H1 (cell line): ENCODE measurements around the gene GID8. TPM values are rescaled to one million over a fixed set of nuclear protein-coding genes. Genes with fewer than 3 reads are reported as not detected.

Experiments used
- BRCA1 ChIP-seq: IDR thresholded peaks from 2 replicates; pipeline ENCODE4 v1.6.1; 2012; ENCODE audit warnings: low read depth, low read length, improper control_type of control experiment
- CTBP2 ChIP-seq: IDR thresholded peaks from 2 replicates; pipeline ENCODE4 v1.7.0; 2011; ENCODE audit warnings: borderline replicate concordance, mild to moderate bottlenecking, moderate library complexity, mixed read lengths, low read length; ENCODE audit not compliant: insufficient read depth, insufficient read length
- EGR1 ChIP-seq: IDR thresholded peaks from 2 replicates; pipeline ENCODE4 v1.6.1; 2011; ENCODE audit warnings: low read depth, low read length, borderline replicate concordance
- EZH2 ChIP-seq: fragments of 200-600 bp; sonication (generic); IDR thresholded peaks from 2 replicates; pipeline ENCODE4 v1.7.1; 2012; ENCODE audit warnings: low read depth, mild to moderate bottlenecking, moderate library complexity, low read length, inconsistent platforms; ENCODE audit not compliant: severe bottlenecking
- FOSL1 ChIP-seq: IDR thresholded peaks from 2 replicates; pipeline ENCODE4 v1.6.1; 2011; ENCODE audit warnings: mild to moderate bottlenecking, low read depth, low read length, moderate library complexity; ENCODE audit not compliant: insufficient read depth
- RBBP5 ChIP-seq: IDR thresholded peaks from 2 replicates; pipeline ENCODE4 v1.7.1; 2012; ENCODE audit warnings: low read depth, mild to moderate bottlenecking, inconsistent platforms, low read length, moderate library complexity, borderline replicate concordance
- RNF2 ChIP-seq: fragments of 200-900, 300-1000 bp; sonication (generic); IDR thresholded peaks from 2 replicates; pipeline ENCODE4 v1.7.1; 2016; ENCODE audit warnings: borderline replicate concordance, low read depth, mild to moderate bottlenecking, antibody characterized with exemption, low read length; ENCODE audit not compliant: poor library complexity, severe bottlenecking; ENCODE audit errors: missing control alignments
- SIN3A ChIP-seq, 2 experiments: IDR thresholded peaks in 1 of 2; conservative IDR thresholded peaks in 1 of 2; 2 replicates each; pipeline ENCODE4 v1.6.1; 2011 to 2012; ENCODE audit warnings: low read length in 2 of 2, improper control_type of control experiment in 1 of 2, low read depth in 1 of 2, mild to moderate bottlenecking in 1 of 2
- TCF12 ChIP-seq: IDR thresholded peaks from 2 replicates; pipeline ENCODE4 v1.6.1; 2011; ENCODE audit warnings: low read depth, mild to moderate bottlenecking, low read length
- polyA plus RNA-seq, 7 experiments: library from polyadenylated mRNA; depleted of rRNA in 3 of 7; stranded (reverse) in 5 of 7; unstranded in 2 of 7; fragments of >200 nt in 5 of 7; fragments of 200-250 nt in 2 of 7; gene quantifications; 1 replicate in 5 of 7; 2 replicates in 1 of 7; 4 replicates in 1 of 7; pipeline versions ENCODE4 v1.2.1 to v1.2.3, GENCODE V29; 2011 to 2013; ENCODE audit warnings: missing spikeins in 2 of 7, mixed read lengths in 2 of 7
- total RNA-seq: library from RNA; stranded (reverse); fragmentation: NEBNext Ultra II Directional; extraction: Animal tissue kit (Norgen Biotek cat#: 25700); gene quantifications from 2 replicates; pipeline ENCODE4 v1.2.1, GENCODE V29; 2021

Gene GID8
- total and polyA plus RNA-seq, 2 of the 8 experiments (the other 6 are each of a cell fraction or from before 2014, with no cell fraction given): 39.7 to 72.9 TPM

- TF ChIP-seq SIN3A (conservative IDR thresholded peaks at IDR 0.05 in 1 of 2, IDR thresholded peaks at IDR 0.05 in 1 of 2; ENCODE audit: low read depth in 1 of 2, low read length in 2 of 2): no peak
- no peak for TF ChIP-seq CTBP2
- TF ChIP-seq BRCA1: no peak
- no peak for TF ChIP-seq RBBP5
- TF ChIP-seq EZH2: no peak
- TF ChIP-seq EGR1: no peak
- TF ChIP-seq RNF2: no peak
- no peak for TF ChIP-seq FOSL1
- TF ChIP-seq TCF12: no peak
These were observed 21.1 kb upstream of the GID8 start (continued) for GRCh38 chr20:62916703-62917476.
